CMK (cell line): ENCODE measurements around the gene TRIM74.
"Not testable (repeated sequence)": the region's sequence is repeated elsewhere in the genome, so short reads cannot be mapped to it uniquely, and the experiment has no call there.

Source experiments
- DNase-seq: peaks from one replicate; pipeline ENCODE4 v3.0.0-alpha.2; 2010; ENCODE audit warnings: low read depth

Gene TRIM74

GRCh38 chr7:72968980-72969516 is at the start of gene TRIM74:
Gene TRIM74 (minus strand): TSS chr7:72969466. CDS start chr7:72966157, 3,309 bp downstream.
- DNase-seq = not testable (repeated sequence)

- not testable (repeated sequence) for DNase-seq
Observed at GRCh38 chr7:73006491-73006890, 37.2 kb upstream of the TRIM74 start.

GRCh38 chr7:73005693-73006447 is 36.6 kb upstream of the TRIM74 start:
- not testable (repeated sequence) for DNase-seq

- not testable (repeated sequence) for DNase-seq
Observed at GRCh38 chr7:73005356-73005692, 36.1 kb upstream of the TRIM74 start.

GRCh38 chr7:72997887-72998468 is 28.7 kb upstream of the TRIM74 start:
- not testable (repeated sequence) for DNase-seq

- DNase-seq = not testable (repeated sequence)
Observed at GRCh38 chr7:72997447-72997846, 28.2 kb upstream of the TRIM74 start.

GRCh38 chr7:72995484-72995883 is 26.2 kb upstream of the TRIM74 start:
- not testable (repeated sequence) for DNase-seq

- not testable (repeated sequence) for DNase-seq
Observed at GRCh38 chr7:72990146-72990913, 21.1 kb upstream of the TRIM74 start.

GRCh38 chr7:72982084-72982483 is 12.8 kb upstream of the TRIM74 start:
- not testable (repeated sequence) for DNase-seq

- not testable (repeated sequence) for DNase-seq
Observed at GRCh38 chr7:72980382-72980781, 11.1 kb upstream of the TRIM74 start.

- DNase-seq = not testable (repeated sequence)
Observed at GRCh38 chr7:72976434-72976833, 7.2 kb upstream of the TRIM74 start.

GRCh38 chr7:72975656-72976286 is 6.5 kb upstream of the TRIM74 start:
- not testable (repeated sequence) for DNase-seq

GRCh38 chr7:72974781-72975180 is 5.5 kb upstream of the TRIM74 start:
- not testable (repeated sequence) for DNase-seq

- DNase-seq = not testable (repeated sequence)
Observed at GRCh38 chr7:72971505-72971904, 2.2 kb upstream of the TRIM74 start.

GRCh38 chr7:72969688-72970087 is 422 bp upstream of the TRIM74 start:
- not testable (repeated sequence) for DNase-seq

- not testable (repeated sequence) for DNase-seq
Observed at GRCh38 chr7:72966892-72967291, 2.4 kb downstream of the TRIM74 start.

GRCh38 chr7:72965186-72965975 is 3.9 kb downstream of the TRIM74 start:
- DNase-seq = not testable (repeated sequence)

- not testable (repeated sequence) for DNase-seq
Observed at GRCh38 chr7:72963056-72963455, 6.2 kb downstream of the TRIM74 start.

GRCh38 chr7:72961346-72961650 is 8.0 kb downstream of the TRIM74 start:
- DNase-seq = not testable (repeated sequence)

GRCh38 chr7:72960626-72961345 is 8.5 kb downstream of the TRIM74 start:
- DNase-seq = not testable (repeated sequence)

- DNase-seq = not testable (repeated sequence)
Observed at GRCh38 chr7:72960029-72960428, 9.2 kb downstream of the TRIM74 start.
